NT2/D1 (cell line): ENCODE measurements around the gene CNGB1.

Source experiments
- SUZ12 ChIP-seq: IDR thresholded peaks from 2 replicates; pipeline ENCODE4 v1.6.1; 2011; ENCODE audit not compliant: insufficient read length, insufficient read depth; ENCODE audit errors: extremely low read depth
- YY1 ChIP-seq: IDR thresholded peaks from 2 replicates; pipeline ENCODE4 v1.6.1; 2011; ENCODE audit not compliant: insufficient read length, insufficient read depth
- ZNF274 ChIP-seq: IDR thresholded peaks from 2 replicates; pipeline ENCODE4 v1.6.1; 2011; ENCODE audit warnings: mild to moderate bottlenecking, low read depth, low read length

DNA sequence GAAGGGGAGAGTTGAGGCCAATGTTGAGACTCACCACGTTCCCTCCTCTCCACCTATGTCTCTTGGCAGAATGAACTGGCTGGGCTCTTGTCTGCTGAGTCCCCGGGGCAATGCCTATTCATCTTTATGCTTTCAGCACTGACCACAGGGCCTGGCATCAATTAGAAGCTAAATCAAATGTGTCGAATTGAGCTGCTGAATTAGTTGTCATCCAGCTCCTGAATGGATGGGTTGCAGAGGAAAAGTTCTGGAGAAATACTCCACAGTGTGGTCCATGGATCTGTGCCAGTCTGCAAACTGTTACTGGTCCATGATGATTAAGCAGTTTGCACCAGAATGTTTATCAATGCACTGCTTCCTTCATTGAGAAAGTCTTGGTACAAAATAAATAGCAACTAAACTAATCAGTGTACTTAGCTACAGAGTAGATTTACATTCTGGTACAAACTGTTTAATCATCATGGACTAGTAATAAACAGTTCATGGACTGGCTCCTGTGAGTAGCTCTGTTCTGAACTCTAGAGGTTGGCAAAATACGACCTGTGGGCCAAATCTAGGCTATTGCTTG lies 4.6 kb downstream of the CNGB1 start:
- TF ChIP-seq SUZ12 (no peak), ZNF274 (no peak), YY1 (no peak)
